ENCODE data around the gene LAMC1. TPM values are rescaled to one million over a fixed set of nuclear protein-coding genes. Genes with fewer than 3 reads are reported as not detected.

The LAMC1 gene
- total and polyA plus RNA-seq, 2 experiments from 2014 or later: 18.4 to 116 TPM

- H2AFZ ChIP-seq: no peak overlapping the region
- H3K27ac Mint-ChIP-seq: no peak overlapping the region
- DNase-seq (ENCODE audit: low spot score) (no peak), ATAC-seq (no peak)
- H3K4me1 Mint-ChIP-seq: peaks cover 12% of the 10 kb centered on the region
- H3K27me3 Mint-ChIP-seq (ENCODE audit: insufficient read depth, low read depth, poor library complexity): no peaks in the 10 kb centered on the region
- H3K4me1 ChIP-seq (ENCODE audit: insufficient read depth): no peaks in the 10 kb centered on the region
- H3K4me3 ChIP-seq: no peak overlapping the region
- H3K36me3 ChIP-seq (ENCODE audit: insufficient read depth): no peaks in the 10 kb centered on the region
- H3K4me2 ChIP-seq: no peak overlapping the region
- no peaks in the 10 kb centered on the region for H3K27me3 ChIP-seq (ENCODE audit: insufficient read depth)
- H3K4me3 Mint-ChIP-seq: no peak overlapping the region
- H3K9me2 ChIP-seq (ENCODE audit: insufficient read depth): no peaks in the 10 kb centered on the region
- no peak overlapping the region for H3K27ac ChIP-seq (ENCODE audit: low read depth)
- H3K9me3 Mint-ChIP-seq: no peaks in the 10 kb centered on the region
- H3K79me2 ChIP-seq (replicated peaks; ENCODE audit: insufficient read depth): peaks cover 95% of the 10 kb centered on the region
- TF ChIP-seq CTCF (conservative IDR thresholded peaks at IDR 0.05; ENCODE audit: low read depth in 2 of 2): no peak
- TF ChIP-seq STAT1 (IDR thresholded peaks at IDR 0.05; ENCODE audit: unreplicated experiment): no peak
- TF ChIP-seq CREB1 (CRISPR knock-in tag; IDR thresholded peaks at IDR 0.05; ENCODE audit: low read depth): no peak
- TF ChIP-seq REST (IDR thresholded peaks at IDR 0.05; ENCODE audit: unreplicated experiment): no peak
- TF ChIP-seq NANOG (IDR thresholded peaks at IDR 0.05; ENCODE audit: borderline replicate concordance): no peak
- no peak for TF ChIP-seq EZH2phosphoT487 (IDR thresholded peaks at IDR 0.05; ENCODE audit: unreplicated experiment)
- H4K20me1 ChIP-seq (replicated peaks; ENCODE audit: insufficient read depth): peaks cover 12% of the 10 kb centered on the region
- no peaks in the 10 kb centered on the region for H3K36me3 Mint-ChIP-seq (ENCODE audit: low read depth)
- H3F3A ChIP-seq (replicated peaks; ENCODE audit: low read depth): no peaks in the 10 kb centered on the region
These were observed 25.2 kb downstream of the LAMC1 start for GRCh38 chr1:183048087-183049085.

GRCh38 chr1:183051546-183051945 is 28.3 kb downstream of the LAMC1 start:
- H4K20me1 ChIP-seq (replicated peaks; ENCODE audit: insufficient read depth): peaks cover 17% of the 10 kb centered on the region
- H3K27ac Mint-ChIP-seq: 0 out of 2 replicates have a peak overlapping the region, but pooled peaks have one; percentile 38
- H3K27me3 Mint-ChIP-seq (ENCODE audit: insufficient read depth, low read depth, poor library complexity): peaks cover 5% of the 10 kb centered on the region
- H3K79me2 ChIP-seq (replicated peaks; ENCODE audit: insufficient read depth): peaks cover 95% of the 10 kb centered on the region
- no peak overlapping the region for H3K4me2 ChIP-seq
- no peaks in the 10 kb centered on the region; the same call in 2 of the 3 replicates for H3K9me3 Mint-ChIP-seq
- H3K4me3 Mint-ChIP-seq: no peak overlapping the region
- H3K36me3 Mint-ChIP-seq (ENCODE audit: low read depth): no peaks in the 10 kb centered on the region
- no peaks in the 10 kb centered on the region for H3K36me3 ChIP-seq (ENCODE audit: insufficient read depth)
- TF ChIP-seq EZH2 (IDR thresholded peaks at IDR 0.05; ENCODE audit: low read depth, unreplicated experiment): no peak
- no peak for TF ChIP-seq CTCF (conservative IDR thresholded peaks at IDR 0.05; ENCODE audit: low read depth in 2 of 2)
- no peak for TF ChIP-seq CREB1 (CRISPR knock-in tag; IDR thresholded peaks at IDR 0.05; ENCODE audit: low read depth)
- TF ChIP-seq, protein P1, sequence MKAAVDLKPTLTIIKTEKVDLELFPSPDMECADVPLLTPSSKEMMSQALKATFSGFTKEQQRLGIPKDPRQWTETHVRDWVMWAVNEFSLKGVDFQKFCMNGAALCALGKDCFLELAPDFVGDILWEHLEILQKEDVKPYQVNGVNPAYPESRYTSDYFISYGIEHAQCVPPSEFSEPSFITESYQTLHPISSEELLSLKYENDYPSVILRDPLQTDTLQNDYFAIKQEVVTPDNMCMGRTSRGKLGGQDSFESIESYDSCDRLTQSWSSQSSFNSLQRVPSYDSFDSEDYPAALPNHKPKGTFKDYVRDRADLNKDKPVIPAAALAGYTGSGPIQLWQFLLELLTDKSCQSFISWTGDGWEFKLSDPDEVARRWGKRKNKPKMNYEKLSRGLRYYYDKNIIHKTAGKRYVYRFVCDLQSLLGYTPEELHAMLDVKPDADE (IDR thresholded peaks at IDR 0.05): no peak
- no peak for TF ChIP-seq ZNF114 (CRISPR knock-in tag; IDR thresholded peaks at IDR 0.05)
- no peaks in the 10 kb centered on the region for H3F3A ChIP-seq (replicated peaks; ENCODE audit: low read depth)
- no peak overlapping the region for H2AFZ ChIP-seq
- DNase-seq (ENCODE audit: low spot score) (no peak), ATAC-seq (no peak)
- peaks cover 5% of the 10 kb centered on the region; the same call in 1 of the 2 replicates for H3K4me1 ChIP-seq (ENCODE audit: insufficient read depth)
- no peaks in the 10 kb centered on the region for H3K27me3 ChIP-seq (ENCODE audit: insufficient read depth)
- peaks cover 7% of the 10 kb centered on the region; the same call in 2 of the 3 replicates for H3K4me1 Mint-ChIP-seq
- H3K9me2 ChIP-seq (ENCODE audit: insufficient read depth): no peaks in the 10 kb centered on the region
- H3K4me3 ChIP-seq: no peak overlapping the region
- H3K27ac ChIP-seq (ENCODE audit: low read depth): no peak overlapping the region

Data from GM23338 (cell line).